HEK293 (cell line): ENCODE results near the gene SAG.

ENCODE experiments used
- ATF2 ChIP-seq: fragments of 450-650 bp; formaldehyde crosslinking; IDR thresholded peaks from 2 replicates; pipeline ENCODE4 v1.5.1; 2016; ENCODE audit warnings: missing biosample characterization, missing genetic modification characterization, low read depth
- CTCF ChIP-seq: fragments of 450-650 bp; formaldehyde crosslinking; IDR thresholded peaks from 2 replicates; pipeline ENCODE4 v1.5.1; 2016; ENCODE audit warnings: missing biosample characterization, missing genetic modification characterization
- PBX3 ChIP-seq: sonication (generic); formaldehyde crosslinking; IDR thresholded peaks from 2 replicates; pipeline ENCODE4 v1.8.1; 2022; ENCODE audit warnings: mild to moderate bottlenecking, moderate library complexity, missing genetic modification reagents
- REST ChIP-seq: fragments of 450-650 bp; formaldehyde crosslinking; IDR thresholded peaks from 2 replicates; pipeline ENCODE4 v1.5.1; 2016; ENCODE audit warnings: missing biosample characterization, missing genetic modification characterization
- TCF7L2 ChIP-seq: IDR thresholded peaks from 2 replicates; pipeline ENCODE4 v1.6.1; 2011; ENCODE audit warnings: low read depth, mild to moderate bottlenecking, inconsistent platforms, low read length, moderate library complexity, borderline replicate concordance
- ZBTB21 ChIP-seq: fragments of 450-650 bp; formaldehyde crosslinking; IDR thresholded peaks from 2 replicates; pipeline ENCODE4 v1.5.1; 2017; ENCODE audit warnings: missing biosample characterization, missing genetic modification characterization
- ZNF169 ChIP-seq: fragments of 450-650 bp; formaldehyde crosslinking; IDR thresholded peaks from 2 replicates; pipeline ENCODE4 v1.5.1; 2016; ENCODE audit warnings: missing biosample characterization, missing genetic modification characterization
- ZNF302 ChIP-seq: fragments of 450-650 bp; formaldehyde crosslinking; IDR thresholded peaks from 2 replicates; pipeline ENCODE4 v1.5.1; 2016; ENCODE audit warnings: missing biosample characterization, missing genetic modification characterization, low read depth
- ZNF571 ChIP-seq: fragments of 450-650 bp; formaldehyde crosslinking; IDR thresholded peaks from 2 replicates; pipeline ENCODE4 v1.5.0; 2017; ENCODE audit warnings: missing biosample characterization, missing genetic modification characterization
- ZNF658 ChIP-seq: fragments of 450-650 bp; formaldehyde crosslinking; IDR thresholded peaks from 2 replicates; pipeline ENCODE4; 2016; ENCODE audit warnings: missing biosample characterization, missing genetic modification characterization
- ZSCAN30 ChIP-seq: fragments of 450-650 bp; IDR thresholded peaks from 2 replicates; pipeline ENCODE4 v1.5.1; 2018; ENCODE audit warnings: missing biosample characterization, mild to moderate bottlenecking, missing genetic modification characterization, moderate library complexity
- TF ChIP-seq, protein P1 (sequence below): fragments of 450-650 bp; formaldehyde crosslinking; IDR thresholded peaks from 2 replicates; pipeline ENCODE4 v1.5.1; 2016; ENCODE audit warnings: missing biosample characterization, missing genetic modification characterization
- TF ChIP-seq, protein P2 (sequence below): fragments of 450-650 bp; formaldehyde crosslinking; IDR thresholded peaks from 2 replicates; pipeline ENCODE4 v1.5.1; 2017; ENCODE audit warnings: missing biosample characterization, missing genetic modification characterization

GRCh38 chr2:233372855-233373254 lies 65.2 kb downstream of the SAG start:
- TF ChIP-seq CTCF (tag by site-specific recombination) (no peak), ZNF169 (tag by site-specific recombination) (no peak), REST (tag by site-specific recombination) (no peak), ATF2 (no peak), ZBTB21 (no peak), ZNF658 (no peak), PBX3 (CRISPR knock-in tag) (no peak), ZNF302 (tag by site-specific recombination) (no peak), ZNF571 (no peak), TCF7L2 (no peak), ZSCAN30 (tag by site-specific recombination) (no peak)
- TF ChIP-seq, protein P1, sequence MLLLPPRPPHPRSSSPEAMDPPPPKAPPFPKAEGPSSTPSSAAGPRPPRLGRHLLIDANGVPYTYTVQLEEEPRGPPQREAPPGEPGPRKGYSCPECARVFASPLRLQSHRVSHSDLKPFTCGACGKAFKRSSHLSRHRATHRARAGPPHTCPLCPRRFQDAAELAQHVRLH: no peak
- TF ChIP-seq, protein P2, sequence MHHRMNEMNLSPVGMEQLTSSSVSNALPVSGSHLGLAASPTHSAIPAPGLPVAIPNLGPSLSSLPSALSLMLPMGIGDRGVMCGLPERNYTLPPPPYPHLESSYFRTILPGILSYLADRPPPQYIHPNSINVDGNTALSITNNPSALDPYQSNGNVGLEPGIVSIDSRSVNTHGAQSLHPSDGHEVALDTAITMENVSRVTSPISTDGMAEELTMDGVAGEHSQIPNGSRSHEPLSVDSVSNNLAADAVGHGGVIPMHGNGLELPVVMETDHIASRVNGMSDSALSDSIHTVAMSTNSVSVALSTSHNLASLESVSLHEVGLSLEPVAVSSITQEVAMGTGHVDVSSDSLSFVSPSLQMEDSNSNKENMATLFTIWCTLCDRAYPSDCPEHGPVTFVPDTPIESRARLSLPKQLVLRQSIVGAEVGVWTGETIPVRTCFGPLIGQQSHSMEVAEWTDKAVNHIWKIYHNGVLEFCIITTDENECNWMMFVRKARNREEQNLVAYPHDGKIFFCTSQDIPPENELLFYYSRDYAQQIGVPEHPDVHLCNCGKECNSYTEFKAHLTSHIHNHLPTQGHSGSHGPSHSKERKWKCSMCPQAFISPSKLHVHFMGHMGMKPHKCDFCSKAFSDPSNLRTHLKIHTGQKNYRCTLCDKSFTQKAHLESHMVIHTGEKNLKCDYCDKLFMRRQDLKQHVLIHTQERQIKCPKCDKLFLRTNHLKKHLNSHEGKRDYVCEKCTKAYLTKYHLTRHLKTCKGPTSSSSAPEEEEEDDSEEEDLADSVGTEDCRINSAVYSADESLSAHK (tag by site-specific recombination): no peak
